Karpas-422 (cell line): ENCODE measurements around the gene PUS1. TPM values are rescaled to one million over a fixed set of nuclear protein-coding genes. Genes with fewer than 3 reads are reported as not detected.

Source experiments
- DNase-seq: peaks from one replicate; pipeline ENCODE4 v3.0.0-alpha.2; 2015
- H2AFZ ChIP-seq: fragments of 200-600 bp; sonication (generic); 2 replicates; pipeline ENCODE4 v1.6.1; 2014; ENCODE audit warnings: antibody characterized with exemption, low read length, mixed read lengths
- H3K27ac ChIP-seq: fragments of 200-600 bp; sonication (generic); 2 replicates; pipeline ENCODE4 v1.5.1; 2014; ENCODE audit warnings: mild to moderate bottlenecking, low read length, moderate library complexity
- H3K27me3 ChIP-seq: fragments of 200-600 bp; sonication (generic); 2 replicates; pipeline ENCODE4 v1.6.1; 2014; ENCODE audit warnings: low read length, mixed read lengths
- H3K36me3 ChIP-seq: fragments of 200-600 bp; sonication (generic); 2 replicates; pipeline ENCODE4 v1.6.1; 2014; ENCODE audit warnings: low read length, mixed read lengths; ENCODE audit not compliant: insufficient read depth
- H3K4me1 ChIP-seq: fragments of 200-600 bp; sonication (generic); 2 replicates; pipeline ENCODE4 v1.6.1; 2014; ENCODE audit warnings: mild to moderate bottlenecking, low read length, mixed read lengths
- H3K4me2 ChIP-seq: fragments of 200-600 bp; sonication (generic); 2 replicates; pipeline ENCODE4 v1.6.1; 2014; ENCODE audit warnings: low read length, low read depth, mild to moderate bottlenecking; ENCODE audit not compliant: poor library complexity, severe bottlenecking
- H3K4me3 ChIP-seq: fragments of 200-600 bp; sonication (generic); 2 replicates; pipeline ENCODE4 v1.5.1; 2014; ENCODE audit warnings: mild to moderate bottlenecking, antibody characterized with exemption, low read length, mixed read lengths
- H3K79me2 ChIP-seq: fragments of 200-600 bp; sonication (generic); 2 replicates; pipeline ENCODE4 v1.6.1; 2014; ENCODE audit warnings: mild to moderate bottlenecking, low read length, mixed read lengths
- H3K9ac ChIP-seq: fragments of 200-600 bp; sonication (generic); 2 replicates; pipeline ENCODE4 v1.6.0; 2014; ENCODE audit warnings: low read length
- H3K9me2 ChIP-seq: fragments of 200-600 bp; sonication (generic), shearing (Covaris generic); replicated peaks from 2 replicates; pipeline ENCODE4 v1.6.0; 2014; ENCODE audit warnings: mild to moderate bottlenecking, low read length, moderate library complexity; ENCODE audit not compliant: insufficient read depth
- H3K9me3 ChIP-seq: fragments of 300-700, 200-600 bp; sonication (generic); 2 replicates; pipeline ENCODE4 v1.6.1; 2014; ENCODE audit warnings: low read length, mixed read lengths
- H4K20me1 ChIP-seq: fragments of 200-600 bp; sonication (generic); 2 replicates; pipeline ENCODE4 v1.6.1; 2014; ENCODE audit warnings: mild to moderate bottlenecking, antibody characterized with exemption, low read length, low read depth; ENCODE audit not compliant: insufficient read depth
- small RNA-seq: library from RNA; depleted of rRNA; stranded (forward); fragments of <200 nt; gene quantifications from one replicate; pipeline ENCODE3, GENCODE V24; 2014
- total RNA-seq: library from RNA; depleted of rRNA; stranded (reverse); fragments of >200 nt; shearing (Covaris generic); gene quantifications from 2 replicates; pipeline ENCODE4 v1.2.3, GENCODE V29; 2014; ENCODE audit warnings: low replicate concordance; rRNA removed

The PUS1 gene
- total RNA-seq, 1 experiment from 2014 or later, result 11.9 TPM

DNA sequence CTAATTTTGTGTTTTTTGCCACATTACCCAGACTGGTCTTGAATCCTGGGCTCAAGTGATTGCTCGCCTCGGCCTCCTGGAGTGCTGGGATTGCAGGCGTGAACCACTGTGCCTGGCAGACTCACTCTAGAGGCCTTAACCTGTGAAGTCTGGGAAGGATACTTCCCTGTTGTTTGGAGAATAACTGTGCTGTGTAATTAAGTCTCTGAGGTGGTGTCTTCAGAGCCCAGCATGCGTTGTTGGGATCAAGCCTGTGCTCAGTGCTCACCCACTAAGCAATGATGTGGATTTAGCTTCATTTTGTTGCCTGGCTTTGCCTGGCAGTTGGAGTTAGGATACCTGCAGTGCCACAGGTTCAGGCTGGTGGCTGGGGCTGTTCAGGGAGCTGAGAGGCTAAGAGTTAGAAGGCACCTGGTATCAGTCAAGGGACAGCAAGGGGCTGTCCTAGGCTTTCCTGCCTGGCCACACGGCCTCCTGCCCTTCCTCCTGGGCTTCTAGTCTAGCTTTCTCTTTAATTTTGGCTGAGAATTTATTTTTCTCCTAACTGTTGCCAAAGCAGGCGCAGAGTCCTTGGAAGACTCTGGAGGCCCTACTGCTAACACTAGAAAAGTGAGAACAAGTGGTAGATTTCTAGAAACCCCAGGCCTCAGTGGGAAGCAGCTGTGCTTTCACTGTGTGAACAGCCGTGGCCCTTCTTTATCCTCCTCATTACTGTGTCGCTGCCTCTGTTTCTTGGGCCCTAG lies 59.1 kb downstream of the PUS1 start:
- no peak for DNase-seq
- H3K4me2 ChIP-seq, result no peak overlapping the region
- H3K9me2 ChIP-seq, result no peaks in the 10 kb centered on the region
- no peak overlapping the region for H3K27ac ChIP-seq
- no peak overlapping the region for H3K9ac ChIP-seq
- H3K4me1 ChIP-seq, result no peaks in the 10 kb centered on the region
- no peaks in the 10 kb centered on the region for H3K79me2 ChIP-seq
- H3K9me3 ChIP-seq, result no peaks in the 10 kb centered on the region
- peaks cover 15% of the 10 kb centered on the region; the same call in 1 of the 2 replicates for H3K36me3 ChIP-seq
- no peak overlapping the region for H2AFZ ChIP-seq
- no peaks in the 10 kb centered on the region for H3K27me3 ChIP-seq
- H3K4me3 ChIP-seq, result no peak overlapping the region
- no peaks in the 10 kb centered on the region for H4K20me1 ChIP-seq

GRCh38 chr12:131989021-131989420 lies 59.9 kb downstream of the PUS1 start:
- Histone ChIP-seq H3K9ac (no peak overlapping the region), H3K4me3 (no peak overlapping the region), H3K27me3 (no peaks in the 10 kb centered on the region), H3K4me1 (no peaks in the 10 kb centered on the region), H3K9me3 (no peaks in the 10 kb centered on the region), H2AFZ (no peak overlapping the region), H4K20me1 (no peaks in the 10 kb centered on the region), H3K27ac (no peak overlapping the region), H3K36me3 (peaks cover 18% of the 10 kb centered on the region; the same call in 1 of the 2 replicates), H3K9me2 (no peaks in the 10 kb centered on the region), H3K4me2 (no peak overlapping the region), H3K79me2 (no peaks in the 10 kb centered on the region)
- no peak for DNase-seq

GRCh38 chr12:131990066-131990979 lies 61.2 kb downstream of the PUS1 start:
- H3K27me3 ChIP-seq, result no peaks in the 10 kb centered on the region
- H3K4me3 ChIP-seq, result no peak overlapping the region
- no peaks in the 10 kb centered on the region for H3K4me1 ChIP-seq
- DNase-seq, result no peak
- no peaks in the 10 kb centered on the region for H3K9me2 ChIP-seq
- H4K20me1 ChIP-seq, result no peaks in the 10 kb centered on the region
- H3K27ac ChIP-seq, result no peak overlapping the region
- no peaks in the 10 kb centered on the region for H3K79me2 ChIP-seq
- H2AFZ ChIP-seq, result no peak overlapping the region
- H3K9me3 ChIP-seq, result no peaks in the 10 kb centered on the region
- no peak overlapping the region for H3K9ac ChIP-seq
- peaks cover 26% of the 10 kb centered on the region for H3K36me3 ChIP-seq
- H3K4me2 ChIP-seq, result no peak overlapping the region

DNA sequence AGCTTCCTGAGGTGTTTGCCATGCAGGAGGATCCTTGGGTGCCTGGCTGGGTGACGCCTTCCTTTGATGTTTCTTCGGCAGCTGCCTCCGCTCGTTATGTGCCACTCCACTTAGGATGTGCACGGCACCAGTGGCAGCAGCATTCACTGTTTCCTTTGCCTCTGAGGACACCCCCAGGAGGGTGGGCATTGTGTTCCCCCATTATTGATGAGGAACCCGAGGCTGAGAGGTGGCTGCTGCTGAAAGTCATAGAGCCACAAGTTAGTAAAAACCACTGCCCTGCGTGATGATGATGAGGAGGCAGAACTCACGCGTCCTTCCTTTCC lies 61.9 kb downstream of the PUS1 start:
- Histone ChIP-seq H3K9ac (no peak overlapping the region), H4K20me1 (no peaks in the 10 kb centered on the region), H3K36me3 (peaks cover 26% of the 10 kb centered on the region)

DNA sequence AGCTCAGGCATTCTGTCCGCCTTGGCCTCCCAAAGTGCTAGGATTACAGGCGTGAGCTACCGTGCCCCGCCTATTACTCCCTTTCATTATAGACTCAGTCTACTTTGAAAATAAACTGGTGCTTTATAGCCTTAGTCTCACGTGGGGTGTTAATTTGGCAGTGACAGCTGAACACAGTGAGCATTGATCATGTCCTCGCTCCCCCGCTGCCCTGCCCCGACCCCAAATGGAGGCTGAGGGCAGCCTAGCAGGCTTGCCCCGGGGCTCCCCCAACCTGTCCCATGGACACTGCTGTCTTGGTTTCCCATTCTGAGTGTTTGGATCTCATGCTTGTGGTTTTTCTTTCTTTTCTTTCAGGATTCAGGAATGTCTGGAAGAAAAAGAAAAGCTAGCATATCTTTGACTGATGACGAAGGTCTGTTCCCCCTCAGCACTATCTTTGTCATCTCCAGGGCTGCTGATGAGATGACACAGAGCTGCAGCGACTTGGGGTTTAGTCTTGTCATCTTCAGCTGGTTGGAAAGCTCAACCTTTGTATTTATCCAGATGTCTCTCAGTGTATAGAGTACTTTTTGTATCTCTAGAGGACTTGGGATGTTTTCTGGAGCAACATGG lies 62.8 kb downstream of the PUS1 start:
- Histone ChIP-seq H3K9me2 (no peaks in the 10 kb centered on the region), H4K20me1 (no peaks in the 10 kb centered on the region), H3K36me3 (peaks cover 26% of the 10 kb centered on the region), H3K27ac (no peak overlapping the region), H3K4me3 (no peak overlapping the region), H2AFZ (no peak overlapping the region), H3K4me2 (no peak overlapping the region), H3K9me3 (no peaks in the 10 kb centered on the region), H3K27me3 (no peaks in the 10 kb centered on the region), H3K79me2 (no peaks in the 10 kb centered on the region), H3K9ac (no peak overlapping the region), H3K4me1 (no peaks in the 10 kb centered on the region)
- DNase-seq, result no peak

More for the DNA sequence above, 61.9 kb downstream of the PUS1 start:
- no peaks in the 10 kb centered on the region for H3K4me1 ChIP-seq
- no peaks in the 10 kb centered on the region for H3K27me3 ChIP-seq
- H3K79me2 ChIP-seq, result no peaks in the 10 kb centered on the region
- no peak overlapping the region for H2AFZ ChIP-seq
- DNase-seq, result no peak
- H3K4me2 ChIP-seq, result no peak overlapping the region
- no peaks in the 10 kb centered on the region for H3K9me3 ChIP-seq
- H3K27ac ChIP-seq, result no peak overlapping the region
- H3K9me2 ChIP-seq, result no peaks in the 10 kb centered on the region
- H3K4me3 ChIP-seq, result no peak overlapping the region

- H3K4me3 ChIP-seq, result no peak overlapping the region
- no peaks in the 10 kb centered on the region for H4K20me1 ChIP-seq
- no peaks in the 10 kb centered on the region for H3K4me1 ChIP-seq
- peaks cover 26% of the 10 kb centered on the region for H3K36me3 ChIP-seq
- DNase-seq, result no peak
- no peak overlapping the region for H3K9ac ChIP-seq
- no peak overlapping the region for H3K27ac ChIP-seq
- H3K9me2 ChIP-seq, result no peaks in the 10 kb centered on the region
- H2AFZ ChIP-seq, result no peak overlapping the region
- H3K79me2 ChIP-seq, result peaks cover 5% of the 10 kb centered on the region; the same call in 1 of the 2 replicates
- no peaks in the 10 kb centered on the region for H3K27me3 ChIP-seq
- no peaks in the 10 kb centered on the region for H3K9me3 ChIP-seq
- H3K4me2 ChIP-seq, result no peak overlapping the region
Observed at GRCh38 chr12:131994589-131994988, 65.5 kb downstream of the PUS1 start.

Small RNA genes lying within 50 kb of the gene (small RNA-seq; reads per million reads assigned to genes)
- gene AC131009.3, result 0.12 reads per million

Other genes starting within 250 kb of the PUS1 start
- 30.0 and 48.8 TPM in 2 replicates for gene SFSWAP, start 218.2 kb upstream of the PUS1 start, total RNA-seq
- not detected in 2 replicates for gene MMP17, start 100.9 kb upstream of the PUS1 start, total RNA-seq
- 2.8 and 6.9 TPM in 2 replicates for gene ULK1, start 34.7 kb upstream of the PUS1 start, total RNA-seq
- 13.7 and 16.8 TPM in 2 replicates for gene EP400, start 20.7 kb downstream of the PUS1 start, total RNA-seq
- gene DDX51, start 215.0 kb downstream of the PUS1 start, total RNA-seq, result 6.4 and 14.9 TPM in 2 replicates
- gene NOC4L, start 215.2 kb downstream of the PUS1 start, total RNA-seq, result 10.4 and 20.5 TPM in 2 replicates